Karpas-422 (cell line): ENCODE data around the gene EVX2. TPM values are rescaled to one million over a fixed set of nuclear protein-coding genes. Genes with fewer than 3 reads are reported as not detected.

Experiments
- DNase-seq: peaks from one replicate; pipeline ENCODE4 v3.0.0-alpha.2; 2015
- H2AFZ ChIP-seq: fragments of 200-600 bp; sonication (generic); 2 replicates; pipeline ENCODE4 v1.6.1; 2014; ENCODE audit warnings: antibody characterized with exemption, low read length, mixed read lengths
- H3K27ac ChIP-seq: fragments of 200-600 bp; sonication (generic); 2 replicates; pipeline ENCODE4 v1.5.1; 2014; ENCODE audit warnings: mild to moderate bottlenecking, low read length, moderate library complexity
- H3K27me3 ChIP-seq: fragments of 200-600 bp; sonication (generic); 2 replicates; pipeline ENCODE4 v1.6.1; 2014; ENCODE audit warnings: low read length, mixed read lengths
- H3K36me3 ChIP-seq: fragments of 200-600 bp; sonication (generic); 2 replicates; pipeline ENCODE4 v1.6.1; 2014; ENCODE audit warnings: low read length, mixed read lengths; ENCODE audit not compliant: insufficient read depth
- H3K4me1 ChIP-seq: fragments of 200-600 bp; sonication (generic); 2 replicates; pipeline ENCODE4 v1.6.1; 2014; ENCODE audit warnings: mild to moderate bottlenecking, low read length, mixed read lengths
- H3K4me2 ChIP-seq: fragments of 200-600 bp; sonication (generic); 2 replicates; pipeline ENCODE4 v1.6.1; 2014; ENCODE audit warnings: low read length, low read depth, mild to moderate bottlenecking; ENCODE audit not compliant: poor library complexity, severe bottlenecking
- H3K4me3 ChIP-seq: fragments of 200-600 bp; sonication (generic); 2 replicates; pipeline ENCODE4 v1.5.1; 2014; ENCODE audit warnings: mild to moderate bottlenecking, antibody characterized with exemption, low read length, mixed read lengths
- H3K79me2 ChIP-seq: fragments of 200-600 bp; sonication (generic); 2 replicates; pipeline ENCODE4 v1.6.1; 2014; ENCODE audit warnings: mild to moderate bottlenecking, low read length, mixed read lengths
- H3K9ac ChIP-seq: fragments of 200-600 bp; sonication (generic); 2 replicates; pipeline ENCODE4 v1.6.0; 2014; ENCODE audit warnings: low read length
- H3K9me2 ChIP-seq: fragments of 200-600 bp; sonication (generic), shearing (Covaris generic); replicated peaks from 2 replicates; pipeline ENCODE4 v1.6.0; 2014; ENCODE audit warnings: mild to moderate bottlenecking, low read length, moderate library complexity; ENCODE audit not compliant: insufficient read depth
- H3K9me3 ChIP-seq: fragments of 300-700, 200-600 bp; sonication (generic); 2 replicates; pipeline ENCODE4 v1.6.1; 2014; ENCODE audit warnings: low read length, mixed read lengths
- H4K20me1 ChIP-seq: fragments of 200-600 bp; sonication (generic); 2 replicates; pipeline ENCODE4 v1.6.1; 2014; ENCODE audit warnings: mild to moderate bottlenecking, antibody characterized with exemption, low read length, low read depth; ENCODE audit not compliant: insufficient read depth
- total RNA-seq: library from RNA; depleted of rRNA; stranded (reverse); fragments of >200 nt; shearing (Covaris generic); gene quantifications from 2 replicates; pipeline ENCODE4 v1.2.3, GENCODE V29; 2014; ENCODE audit warnings: low replicate concordance

EVX2 gene
- total RNA-seq, 1 experiment from 2014 or later, result not detected

DNA sequence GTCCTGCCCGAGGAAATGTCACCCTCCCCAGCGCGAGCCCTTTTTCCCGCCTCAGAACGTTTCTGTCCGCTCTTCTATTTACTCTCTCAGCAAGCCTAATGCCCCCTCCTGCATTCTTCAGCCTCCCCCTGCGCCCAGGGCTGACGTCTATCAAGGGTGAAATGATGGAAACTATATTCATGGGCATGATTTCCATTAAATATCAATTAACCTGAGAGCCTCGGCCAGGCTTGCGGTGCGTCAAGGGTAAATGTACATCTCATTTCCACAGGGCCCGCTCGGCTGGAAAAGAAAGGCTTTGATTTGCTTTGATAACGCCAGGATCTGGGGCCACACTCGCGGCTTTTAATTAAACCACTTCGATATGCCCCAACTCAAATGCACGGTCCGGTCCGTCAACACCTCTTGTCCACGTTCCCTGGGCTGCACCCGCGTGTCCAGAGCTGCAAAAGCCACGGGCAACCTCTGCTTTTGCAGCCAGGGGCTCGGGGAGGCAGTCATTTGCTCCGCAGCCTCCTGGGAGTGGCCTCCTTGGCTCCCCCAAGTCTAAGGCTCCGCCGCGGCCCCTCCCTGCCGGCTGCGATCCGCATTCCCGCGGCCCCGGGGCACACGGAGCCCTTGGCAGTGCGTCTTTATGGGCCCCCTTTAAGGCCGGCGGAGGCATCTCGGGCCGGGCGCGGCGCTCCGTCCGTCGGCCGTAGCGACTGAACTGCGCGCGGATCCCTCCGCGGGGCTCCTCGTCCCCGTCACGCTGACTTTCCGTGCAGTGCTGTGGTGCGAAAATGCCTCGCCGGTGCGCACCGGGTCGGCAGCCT, 45.4 kb upstream of the EVX2 start, which contains the start of gene HOXD8:
Gene HOXD8, plus strand, starts transcription at position 724 of the 815 bp plus-strand sequence. CDS start 662 bp downstream, outside the sequence.
- no peak for DNase-seq
- no peak within 1 kb of the TSS for H3K4me3 ChIP-seq
- no peak within 1 kb of the TSS for H2AFZ ChIP-seq
- peaks cover 10% of the 10 kb centered on the region for H3K4me1 ChIP-seq
- H4K20me1 ChIP-seq, result no peaks in the 10 kb centered on the region
- no peaks in the 10 kb centered on the region for H3K9me2 ChIP-seq
- H3K36me3 ChIP-seq, result no peaks in the 10 kb centered on the region
- no peaks in the 10 kb centered on the region for H3K79me2 ChIP-seq
- no peak within 1 kb of the TSS for H3K4me2 ChIP-seq
- H3K27ac ChIP-seq, result no peak within 1 kb of the TSS
- no peaks in the 10 kb centered on the region for H3K9me3 ChIP-seq
- no peaks in the 10 kb centered on the region for H3K27me3 ChIP-seq
- no peak within 1 kb of the TSS for H3K9ac ChIP-seq

DNA sequence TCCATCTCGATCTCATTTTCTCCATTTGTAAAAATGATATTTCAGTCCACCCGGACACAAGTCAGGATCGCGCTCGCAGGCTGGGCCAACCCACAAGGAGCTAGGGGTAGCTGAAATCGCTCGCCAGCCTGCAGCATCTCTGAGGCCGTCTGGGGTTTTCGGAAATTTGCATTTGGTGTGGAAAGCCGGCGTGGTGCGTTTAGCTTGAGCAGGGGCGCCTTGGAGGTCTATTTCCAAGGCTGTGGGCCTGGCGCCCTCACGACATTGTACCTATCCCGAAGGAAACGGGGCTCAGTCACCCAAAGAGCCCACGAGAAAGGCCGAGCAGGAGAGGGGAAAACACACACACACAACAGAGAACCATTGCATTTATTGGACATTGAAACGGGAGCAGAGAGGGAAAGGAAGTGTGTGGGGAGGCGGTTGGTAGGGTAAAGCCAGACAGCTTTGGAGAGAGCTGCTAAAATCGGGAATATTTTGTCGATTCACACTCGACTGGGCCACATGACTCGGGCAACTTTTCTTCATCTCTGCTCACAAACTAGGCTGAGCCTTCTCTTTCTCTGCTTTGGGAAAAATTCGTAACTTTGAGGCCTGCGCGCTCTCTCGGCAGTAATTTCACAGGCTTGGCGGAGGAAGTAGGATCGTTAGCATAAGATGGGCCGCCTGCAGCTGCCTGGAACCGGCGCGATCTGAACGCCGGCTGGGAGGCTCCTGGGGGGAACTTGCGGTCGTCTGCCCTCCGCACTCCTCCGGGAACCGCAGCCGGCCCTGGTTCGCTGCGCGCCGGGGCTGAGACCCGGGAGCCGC, 44.6 kb upstream of the EVX2 start:
- H3K79me2 ChIP-seq, result no peaks in the 10 kb centered on the region
- H3K9ac ChIP-seq, result no peak overlapping the region
- no peak overlapping the region for H3K4me3 ChIP-seq
- no peaks in the 10 kb centered on the region for H3K9me2 ChIP-seq
- H3K27me3 ChIP-seq, result no peaks in the 10 kb centered on the region
- peaks cover 3% of the 10 kb centered on the region; the same call in 1 of the 2 replicates for H3K4me1 ChIP-seq
- H3K4me2 ChIP-seq, result no peak overlapping the region
- no peaks in the 10 kb centered on the region for H4K20me1 ChIP-seq
- no peak overlapping the region for H2AFZ ChIP-seq
- DNase-seq, result no peak
- H3K27ac ChIP-seq, result no peak overlapping the region
- no peaks in the 10 kb centered on the region for H3K36me3 ChIP-seq
- H3K9me3 ChIP-seq, result no peaks in the 10 kb centered on the region

GRCh38 chr2:176127774-176128072, 44.0 kb upstream of the EVX2 start:
- H4K20me1 ChIP-seq, result no peaks in the 10 kb centered on the region
- no peak overlapping the region for H3K27ac ChIP-seq
- H3K4me2 ChIP-seq, result no peak overlapping the region
- no peaks in the 10 kb centered on the region for H3K36me3 ChIP-seq
- H2AFZ ChIP-seq, result no peak overlapping the region
- no peaks in the 10 kb centered on the region for H3K9me3 ChIP-seq
- peaks cover 3% of the 10 kb centered on the region; the same call in 1 of the 2 replicates for H3K4me1 ChIP-seq
- H3K4me3 ChIP-seq, result no peak overlapping the region
- H3K79me2 ChIP-seq, result no peaks in the 10 kb centered on the region
- no peak overlapping the region for H3K9ac ChIP-seq
- DNase-seq, result no peak
- no peaks in the 10 kb centered on the region for H3K27me3 ChIP-seq
- no peaks in the 10 kb centered on the region for H3K9me2 ChIP-seq

DNA sequence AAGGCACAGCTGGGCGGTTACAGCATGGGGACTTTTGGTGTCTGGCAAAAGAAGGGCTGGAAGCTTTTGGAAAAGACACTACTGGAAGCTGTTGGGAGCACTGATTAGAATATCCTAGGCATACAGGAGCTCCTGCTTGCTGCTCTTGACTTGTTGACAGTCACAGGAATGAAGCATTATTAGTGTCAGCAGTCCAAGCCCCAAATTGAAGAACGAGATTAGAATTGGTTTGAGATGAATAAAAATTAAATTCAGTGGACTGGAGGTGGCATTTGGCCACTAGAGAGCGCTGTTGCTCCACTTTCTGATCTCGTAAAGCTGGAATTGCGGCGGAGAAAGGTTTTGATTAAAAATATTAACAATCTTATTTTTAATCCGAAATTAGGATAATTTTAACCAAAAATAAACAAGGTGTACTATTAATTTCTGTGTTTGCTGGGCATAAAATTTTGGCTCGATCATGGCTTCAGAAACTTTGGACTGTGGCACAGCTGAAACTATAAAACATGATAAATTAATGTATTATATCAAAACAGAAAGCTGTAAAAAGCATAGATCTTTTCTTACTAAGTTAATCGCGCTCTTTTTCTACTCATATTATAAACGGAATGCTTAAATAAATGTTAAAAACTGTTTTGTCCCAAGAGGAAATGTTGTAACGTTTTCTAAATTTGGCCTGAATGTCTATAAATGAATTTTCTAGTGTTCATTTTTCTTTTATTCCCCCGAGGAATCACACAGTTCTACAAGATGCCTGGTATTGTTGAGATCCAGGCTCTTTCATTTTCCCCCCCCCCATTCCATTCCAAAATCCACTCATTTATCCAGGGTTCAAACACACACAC, 43.4 kb upstream of the EVX2 start:
- Histone ChIP-seq H2AFZ (no peak overlapping the region), H3K36me3 (no peaks in the 10 kb centered on the region), H4K20me1 (no peaks in the 10 kb centered on the region), H3K9me3 (no peaks in the 10 kb centered on the region), H3K27me3 (no peaks in the 10 kb centered on the region), H3K9me2 (no peaks in the 10 kb centered on the region), H3K79me2 (no peaks in the 10 kb centered on the region), H3K9ac (peak overlapping the region; percentile 22; the same call in 1 of the 2 replicates), H3K4me2 (peak overlapping the region; percentile 56), H3K4me1 (peaks cover 3% of the 10 kb centered on the region; the same call in 1 of the 2 replicates), H3K27ac (no peak overlapping the region), H3K4me3 (no peak overlapping the region)
- peak; percentile 89 for DNase-seq

GRCh38 chr2:176125772-176126054, 42.0 kb upstream of the EVX2 start:
- Histone ChIP-seq H3K4me1 (peaks cover 3% of the 10 kb centered on the region; the same call in 1 of the 2 replicates), H3K9me3 (no peaks in the 10 kb centered on the region), H3K9ac (no peak overlapping the region), H3K4me3 (no peak overlapping the region), H2AFZ (no peak overlapping the region), H3K79me2 (no peaks in the 10 kb centered on the region), H4K20me1 (no peaks in the 10 kb centered on the region), H3K4me2 (no peak overlapping the region), H3K36me3 (no peaks in the 10 kb centered on the region), H3K27ac (no peak overlapping the region), H3K27me3 (no peaks in the 10 kb centered on the region), H3K9me2 (no peaks in the 10 kb centered on the region)
- DNase-seq, result no peak

- H2AFZ ChIP-seq, result no peak overlapping the region
- peaks cover 3% of the 10 kb centered on the region; the same call in 1 of the 2 replicates for H3K4me1 ChIP-seq
- no peak overlapping the region for H3K27ac ChIP-seq
- no peak overlapping the region for H3K4me3 ChIP-seq
- H3K36me3 ChIP-seq, result no peaks in the 10 kb centered on the region
- H4K20me1 ChIP-seq, result no peaks in the 10 kb centered on the region
- no peaks in the 10 kb centered on the region for H3K79me2 ChIP-seq
- H3K9me2 ChIP-seq, result no peaks in the 10 kb centered on the region
- no peaks in the 10 kb centered on the region for H3K9me3 ChIP-seq
- no peaks in the 10 kb centered on the region for H3K27me3 ChIP-seq
- no peak overlapping the region for H3K9ac ChIP-seq
- no peak overlapping the region for H3K4me2 ChIP-seq
- no peak for DNase-seq
Measured at GRCh38 chr2:176124947-176125771, 41.4 kb upstream of the EVX2 start.

GRCh38 chr2:176124110-176124946, 40.6 kb upstream of the EVX2 start:
- DNase-seq, result no peak
- H3K36me3 ChIP-seq, result no peaks in the 10 kb centered on the region
- H3K27me3 ChIP-seq, result no peaks in the 10 kb centered on the region
- no peaks in the 10 kb centered on the region for H3K9me3 ChIP-seq
- H3K79me2 ChIP-seq, result no peaks in the 10 kb centered on the region
- H2AFZ ChIP-seq, result no peak overlapping the region
- no peak overlapping the region for H3K4me2 ChIP-seq
- no peaks in the 10 kb centered on the region for H3K9me2 ChIP-seq
- H3K4me1 ChIP-seq, result peaks cover 3% of the 10 kb centered on the region; the same call in 1 of the 2 replicates
- no peak overlapping the region for H3K9ac ChIP-seq
- H3K27ac ChIP-seq, result no peak overlapping the region
- H3K4me3 ChIP-seq, result no peak overlapping the region
- no peaks in the 10 kb centered on the region for H4K20me1 ChIP-seq
